ENCODE data around the gene C3.
"Not testable (repeated sequence)": the region's sequence is repeated elsewhere in the genome, so short reads cannot be mapped to it uniquely, and the experiment has no call there.

C3 gene

DNA sequence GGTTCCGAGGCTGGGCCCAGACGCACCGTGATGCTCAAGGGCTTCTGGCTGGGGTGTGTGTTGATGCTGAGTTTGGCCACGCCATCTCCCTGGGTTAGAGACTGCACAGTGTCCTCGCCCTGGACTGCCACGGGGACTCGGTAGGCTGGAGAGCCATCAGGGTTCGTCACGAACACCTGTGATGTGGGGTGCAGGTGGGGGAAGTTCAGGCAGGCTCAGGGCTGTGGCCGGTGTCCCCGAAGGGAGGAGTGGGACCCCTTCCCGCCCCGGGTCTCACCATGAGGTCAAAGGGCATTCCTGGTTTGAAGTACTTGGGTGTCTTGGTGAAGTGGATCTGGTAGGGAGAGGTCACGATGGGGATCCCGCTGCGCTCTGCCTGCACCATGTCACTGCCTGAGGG is 8.2 kb downstream of the C3 start:
- DNase-seq, result no peak

DNA sequence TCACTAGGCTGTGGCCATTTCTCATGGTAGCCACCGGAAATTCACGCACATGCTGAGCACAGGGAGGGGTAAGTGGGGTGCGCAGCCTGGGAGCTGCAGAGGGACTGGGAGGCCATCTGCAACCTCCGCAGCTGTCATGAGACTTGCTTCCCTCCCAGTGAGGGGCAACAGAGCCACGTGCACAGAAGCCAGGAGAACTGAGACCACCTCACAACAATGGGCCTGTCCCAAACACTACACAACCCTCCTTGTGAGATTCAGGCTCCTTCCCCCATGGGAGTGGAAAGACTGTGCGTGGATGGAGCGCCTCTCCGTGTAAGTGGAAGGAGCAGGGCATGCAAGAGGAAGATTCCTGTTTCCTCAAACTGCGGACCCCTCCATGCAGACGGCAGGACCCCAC is 8.8 kb downstream of the C3 start:
- no peak for DNase-seq

DNA sequence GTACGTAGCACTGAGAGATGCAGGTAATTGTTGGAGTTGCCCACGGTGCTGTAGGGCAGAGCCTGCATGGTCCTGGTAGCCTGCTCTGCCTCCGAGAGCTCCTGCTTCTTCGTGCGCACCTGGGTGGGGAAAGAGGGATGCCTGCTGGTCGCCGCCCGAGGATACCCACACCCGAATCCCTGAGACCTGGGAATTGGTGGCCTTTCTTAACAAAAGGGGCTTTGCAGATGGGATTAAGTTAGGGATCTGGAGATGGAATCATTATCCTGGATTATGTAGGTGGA is 9.4 kb downstream of the C3 start:
- DNase-seq, result no peak

DNA sequence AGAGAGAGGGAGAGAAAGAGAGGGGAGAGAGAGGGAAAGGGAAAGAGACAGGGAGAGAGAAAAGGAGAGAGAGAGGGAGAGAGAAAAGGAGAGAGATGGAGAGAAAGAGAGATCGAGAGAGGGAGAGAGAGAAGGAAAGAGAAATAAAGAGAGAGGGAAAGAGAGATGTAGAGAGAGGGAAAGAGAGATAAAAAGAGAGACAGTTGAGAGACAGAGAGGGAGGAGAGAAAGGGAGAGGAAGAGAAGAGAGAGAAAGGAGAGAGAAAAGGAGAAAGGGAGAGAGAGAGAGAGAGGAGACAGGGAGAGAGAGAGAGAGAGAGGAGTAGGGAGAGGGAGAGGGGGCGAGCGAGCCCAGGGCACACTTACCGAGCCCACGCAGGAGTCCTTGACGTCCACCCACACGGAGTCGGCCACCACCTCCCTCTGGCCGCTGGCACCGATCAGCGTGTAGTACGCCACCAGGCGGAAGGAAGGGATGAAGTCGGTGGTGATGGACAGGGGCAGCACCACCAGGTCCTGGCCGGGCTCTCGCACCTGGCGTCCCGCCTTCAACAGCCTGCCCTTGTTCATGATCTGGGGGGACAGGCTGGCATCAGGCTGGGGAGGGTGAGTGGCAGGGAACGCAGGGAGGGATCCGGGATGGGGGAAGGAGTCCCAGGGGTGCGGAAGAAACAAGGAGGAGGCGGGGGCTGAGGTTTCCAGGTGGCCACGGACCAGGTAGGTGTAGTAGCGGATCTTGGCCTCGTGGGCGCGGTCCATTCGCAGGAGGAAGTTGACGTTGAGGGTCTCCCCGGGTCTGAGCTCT is 10.0 kb downstream of the C3 start:
- peak; percentile 34 for DNase-seq

DNA sequence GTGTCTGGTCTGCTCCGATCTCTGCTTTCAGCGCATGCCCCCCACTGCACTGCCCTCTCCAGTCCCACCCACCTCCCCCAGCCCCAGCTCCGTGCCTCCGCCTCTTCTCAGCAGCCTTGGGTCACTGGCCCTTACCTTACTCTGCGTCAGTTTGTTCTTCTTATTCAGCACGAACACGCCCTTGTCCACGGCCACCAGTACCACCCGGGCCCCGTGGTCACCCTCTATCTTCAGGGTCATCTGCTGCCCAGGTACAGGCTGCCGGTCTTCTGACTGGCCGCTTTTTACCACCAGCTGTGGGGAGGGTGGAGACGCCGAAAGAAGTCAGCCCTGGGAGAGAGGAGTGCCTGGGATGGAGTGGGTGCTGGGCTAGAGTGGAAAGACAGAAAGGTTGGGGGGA is 10.9 kb downstream of the C3 start:
- no peak for DNase-seq

DNA sequence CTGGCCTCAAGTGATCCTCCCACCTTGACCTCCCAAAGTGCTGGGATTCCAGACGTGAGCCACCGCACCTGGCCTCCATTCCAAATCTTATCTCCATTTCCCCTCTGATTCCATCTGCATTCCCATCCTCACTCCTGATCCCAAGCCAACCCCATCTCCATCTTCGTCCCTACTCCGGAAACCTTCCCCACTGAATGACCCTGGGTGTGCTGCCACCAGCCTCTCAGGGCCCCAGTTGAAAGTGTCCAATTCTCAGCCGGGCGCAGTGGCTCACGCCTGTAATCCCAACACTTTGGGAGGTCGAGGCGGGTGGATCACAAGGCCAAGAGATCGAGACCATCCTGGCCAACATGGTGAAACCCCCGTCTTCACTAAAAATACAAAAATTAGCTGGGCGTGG is 11.5 kb downstream of the C3 start:
- not testable (repeated sequence) for DNase-seq

DNA sequence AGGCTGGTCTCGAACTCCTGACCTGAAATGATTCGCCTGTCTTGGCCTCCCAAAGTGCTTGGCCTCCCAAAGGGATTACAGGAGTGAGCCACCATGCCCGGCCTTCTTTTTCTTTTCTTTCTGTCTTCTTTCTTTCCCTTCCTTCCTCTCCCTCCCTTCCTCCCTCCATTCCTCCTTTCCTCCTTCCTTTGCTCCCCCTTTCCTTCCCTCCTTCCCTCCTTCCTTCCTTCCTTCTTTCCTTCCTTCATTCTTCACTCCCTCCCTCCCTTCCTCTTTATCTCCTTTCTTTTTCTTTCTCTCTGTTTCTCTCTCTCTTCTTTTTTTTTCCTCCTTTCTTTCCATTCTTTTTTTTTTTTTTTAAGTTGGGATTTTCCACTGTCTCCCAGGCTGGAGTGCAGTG is 12.1 kb downstream of the C3 start:
- DNase-seq, result no peak

DNA sequence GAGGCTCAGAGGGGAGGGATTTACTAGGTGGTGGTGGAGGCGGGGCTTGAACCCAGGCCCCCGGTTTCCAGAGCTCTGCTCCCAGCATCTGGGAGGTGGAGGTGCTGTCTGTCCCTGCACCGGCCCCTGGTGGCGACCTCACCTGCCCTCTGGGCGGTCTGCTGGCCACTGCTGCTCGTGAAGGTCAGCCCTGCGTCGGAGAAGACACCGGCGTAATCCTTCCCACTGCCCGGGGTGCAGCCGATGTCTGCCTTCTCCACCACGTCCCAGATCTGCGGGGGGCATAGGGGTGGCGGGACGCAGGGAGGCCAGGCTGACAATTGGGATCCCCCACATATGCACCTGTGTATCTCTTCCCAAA is 12.8 kb downstream of the C3 start:
- no peak for DNase-seq

DNA sequence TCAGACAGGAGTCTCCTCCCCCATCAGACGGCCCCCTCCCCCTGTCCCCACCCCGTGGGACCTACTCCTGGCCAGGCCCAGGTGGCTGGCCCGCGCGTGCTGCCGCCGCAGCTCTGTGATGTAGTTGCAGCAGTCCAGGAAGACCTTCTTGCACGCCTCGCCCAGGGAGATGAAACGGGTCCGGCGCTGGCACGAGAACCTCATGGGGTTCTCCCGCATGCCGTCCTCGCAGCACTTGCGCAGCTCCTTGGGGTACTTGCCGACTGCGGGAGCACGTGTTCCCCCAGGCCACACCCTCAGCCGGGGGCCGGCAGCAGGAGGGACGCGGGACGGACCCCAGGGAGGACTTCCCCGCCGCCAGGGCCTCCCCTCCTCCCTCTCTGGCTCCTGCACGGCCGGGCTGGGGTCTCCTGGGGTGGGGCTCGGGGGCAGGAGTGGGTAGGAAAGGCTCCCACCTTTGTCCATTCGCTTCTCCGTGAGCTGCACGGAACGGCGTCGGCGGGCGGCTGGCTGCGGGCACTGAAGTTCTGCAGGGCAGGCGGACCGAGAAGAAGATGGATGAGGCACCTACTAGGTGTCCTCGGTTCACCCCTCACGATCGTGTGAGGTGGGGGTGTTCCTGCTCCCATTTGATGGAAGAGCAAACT is 13.3 kb downstream of the C3 start:
- no peak for DNase-seq

DNA sequence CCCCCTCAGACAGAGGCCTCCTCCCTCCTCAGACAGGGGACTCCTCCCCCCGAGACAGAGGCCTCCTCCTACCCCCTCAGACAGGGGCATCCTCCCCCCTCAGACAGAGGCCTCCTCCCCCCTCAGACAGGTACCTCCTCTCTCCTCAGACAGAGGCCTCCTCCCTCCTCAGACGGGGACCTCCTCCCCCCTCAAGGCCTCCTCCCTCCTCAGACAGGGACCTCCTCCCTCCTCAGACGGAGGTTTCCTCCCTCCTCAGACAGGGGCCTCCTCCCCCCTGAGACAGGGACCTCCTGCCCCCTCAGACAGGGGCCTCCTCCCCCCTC is 13.9 kb downstream of the C3 start:
- DNase-seq, result no peak

DNA sequence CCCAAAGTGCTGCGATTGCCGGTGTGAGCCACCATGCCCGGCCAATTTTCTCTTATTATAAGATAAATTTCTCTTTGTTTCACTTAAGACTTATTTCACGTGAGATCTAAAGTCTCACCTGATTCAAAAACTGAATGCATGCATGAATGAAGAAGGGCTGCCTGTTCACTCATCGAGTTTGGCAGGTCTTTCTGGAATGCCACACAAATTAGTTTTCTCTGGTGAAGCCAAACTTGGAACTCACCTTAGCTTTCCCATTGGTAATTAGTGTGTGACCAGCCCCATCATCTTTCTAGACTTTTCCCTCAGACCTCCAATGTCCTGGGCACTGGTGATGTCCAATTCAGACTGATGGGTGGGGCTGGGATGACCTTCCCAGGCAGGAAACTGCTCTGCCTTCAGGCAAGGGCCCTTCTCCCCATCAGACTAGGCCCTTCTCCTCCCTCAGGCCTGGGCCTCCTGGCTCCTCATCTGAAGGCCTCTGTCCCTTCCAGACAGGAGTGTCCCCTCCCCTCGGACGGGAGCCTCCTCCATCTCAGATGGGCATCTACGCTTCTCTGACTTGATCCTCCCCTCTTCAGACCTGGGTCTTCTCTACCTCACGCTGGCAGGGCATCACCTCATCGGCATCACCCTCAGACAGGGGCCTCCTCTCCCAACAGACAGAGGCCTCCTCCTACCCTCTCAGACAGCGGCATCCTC is 14.4 kb downstream of the C3 start:
- DNase-seq, result no peak

DNA sequence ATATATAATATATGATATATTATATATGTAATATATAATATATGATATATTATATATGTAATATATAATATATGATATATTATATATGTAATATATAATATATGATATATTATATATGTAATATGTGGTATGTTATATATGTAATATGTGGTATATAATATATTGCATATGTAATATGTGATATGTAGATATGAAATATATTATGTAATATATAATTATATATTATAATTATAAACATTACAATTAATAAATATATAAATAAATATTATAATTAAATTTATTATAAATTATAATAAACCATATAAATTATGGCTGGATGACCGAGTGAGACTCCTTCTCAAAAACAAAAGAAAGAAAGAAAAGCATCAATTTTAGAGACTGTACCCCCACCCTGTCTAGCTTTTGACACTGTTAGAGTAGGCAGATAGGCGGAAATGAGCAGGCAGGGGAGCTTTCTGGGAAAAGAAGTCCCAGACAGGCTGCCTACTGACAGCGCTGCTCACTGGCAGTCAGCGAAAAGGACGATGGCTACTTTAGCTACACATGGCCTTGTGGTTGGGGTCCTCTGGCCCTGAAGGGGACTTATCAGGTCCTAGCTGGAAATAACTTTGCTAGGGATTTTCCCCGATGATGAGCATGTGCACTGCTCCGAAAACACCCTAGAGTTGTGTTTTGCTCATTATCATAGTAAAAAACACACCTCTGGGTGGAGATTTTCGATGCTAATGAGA is 19.7 kb downstream of the C3 start:
- no peak for DNase-seq

DNA sequence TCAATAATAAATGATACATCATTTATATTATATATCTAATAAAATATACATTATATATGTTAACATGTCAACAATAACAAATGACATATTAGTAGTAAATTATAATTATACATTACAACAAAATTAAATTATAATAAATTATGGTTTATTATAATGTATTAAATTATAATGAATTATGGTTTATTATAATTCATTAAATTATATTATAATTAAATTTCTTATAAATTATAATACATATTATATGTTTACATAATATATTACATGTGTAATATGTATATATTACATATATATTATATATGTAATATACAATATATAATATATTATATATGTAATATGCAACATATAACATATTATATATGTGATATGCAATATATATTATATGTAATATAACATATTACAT is 20.5 kb downstream of the C3 start:
- no peak for DNase-seq

DNA sequence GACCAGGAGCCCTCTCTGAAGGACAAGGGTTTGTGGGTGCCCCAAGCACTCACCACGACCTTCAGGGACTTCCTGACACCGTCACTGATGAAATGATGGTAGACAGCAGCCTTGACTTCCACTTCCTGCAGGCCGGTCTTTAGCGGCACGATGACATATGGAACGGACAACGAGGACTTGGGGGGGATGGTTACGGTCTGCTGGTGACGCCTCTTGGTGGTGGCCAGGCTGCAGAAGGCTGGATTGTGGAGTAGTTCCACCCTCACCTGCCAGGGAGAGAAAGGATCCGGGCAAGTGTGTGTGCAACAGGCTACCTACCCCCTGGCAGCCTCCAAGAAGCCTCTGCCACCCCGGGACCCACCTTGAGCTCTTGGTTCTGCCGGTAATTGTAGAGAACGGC is 23.2 kb downstream of the C3 start:
- no peak for DNase-seq

DNA sequence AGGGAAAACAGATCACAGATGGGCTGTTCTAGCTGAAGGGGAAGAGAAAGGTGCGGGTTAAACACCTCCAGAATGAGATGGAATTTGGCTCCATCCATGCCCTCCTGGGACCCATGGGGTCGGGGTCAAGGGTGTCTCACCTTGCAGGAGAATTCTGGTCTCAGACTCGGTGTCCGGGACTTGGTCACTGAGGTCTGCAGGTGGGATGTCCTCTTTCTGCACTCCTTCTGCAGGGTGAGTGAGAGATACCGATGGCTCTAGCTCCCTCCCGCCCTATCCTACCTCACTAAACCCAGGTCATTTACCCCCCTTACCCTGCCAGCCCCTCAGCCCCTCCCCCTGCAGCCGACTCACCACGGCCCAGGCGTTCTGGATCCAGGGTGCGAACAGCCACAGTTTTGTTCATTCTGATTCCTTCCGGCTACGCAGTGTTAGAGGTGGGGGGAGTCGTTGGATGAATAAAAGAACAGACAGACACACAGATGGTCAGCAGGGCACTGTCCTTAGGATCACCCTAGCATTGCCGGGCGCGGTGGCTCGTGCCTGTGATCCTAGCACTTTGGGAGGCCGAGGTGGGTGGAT is 24.1 kb downstream of the C3 start:
- DNase-seq, result no peak

DNA sequence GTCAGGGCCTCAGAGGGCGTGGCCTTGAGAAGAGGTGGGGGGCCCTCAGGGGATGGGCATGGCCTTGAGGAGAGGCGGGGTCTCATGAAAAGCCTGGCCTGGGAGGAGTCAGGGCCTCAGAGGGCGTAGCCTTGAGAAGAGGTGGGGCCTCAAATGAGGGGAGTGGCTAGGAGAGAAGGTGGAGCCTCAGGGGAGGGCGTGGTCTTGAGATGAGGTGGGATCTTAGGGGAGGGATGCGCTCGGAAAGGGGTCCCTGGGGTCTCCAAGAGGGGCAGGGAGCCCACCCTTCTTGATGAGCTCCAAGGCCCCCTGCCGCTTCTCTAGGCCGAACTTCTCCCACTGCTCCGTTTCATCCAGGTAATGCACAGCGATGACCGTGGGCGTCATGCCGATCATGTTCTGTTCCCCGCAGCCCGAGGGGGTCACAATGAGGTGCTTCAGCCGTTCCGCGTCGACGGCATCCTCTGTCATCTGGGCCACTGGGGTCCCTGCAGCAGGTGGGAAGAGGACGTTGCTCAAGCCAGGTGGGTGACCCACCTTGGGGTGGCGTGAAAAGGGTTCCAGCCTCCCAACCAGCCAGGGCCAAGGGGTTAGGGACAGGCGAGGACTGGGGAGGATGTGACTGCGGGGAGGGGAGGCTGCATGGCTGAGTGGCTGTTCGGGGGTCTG is 26.2 kb downstream of the C3 start:
- no peak for DNase-seq

DNA sequence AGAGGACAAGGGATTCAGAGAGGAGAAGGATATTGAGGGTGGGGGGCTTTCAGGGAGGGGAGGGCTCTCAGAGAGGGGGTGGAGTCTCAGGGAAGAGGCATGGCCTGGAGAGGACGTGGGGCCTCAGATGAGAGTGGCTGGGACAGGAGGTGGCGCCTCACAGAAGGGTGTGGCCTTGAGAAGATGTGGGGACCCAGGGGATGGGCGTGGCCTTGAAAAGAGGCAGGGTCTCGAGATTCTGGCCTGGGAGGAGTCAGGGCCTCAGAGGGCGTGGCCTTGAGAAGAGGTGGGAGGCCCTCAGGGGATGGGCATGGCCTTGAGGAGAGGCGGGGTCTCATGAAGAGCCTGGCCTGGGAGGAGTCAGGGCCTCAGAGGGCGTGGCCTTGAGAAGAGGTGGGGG is 26.8 kb downstream of the C3 start:
- DNase-seq, result no peak

DNA sequence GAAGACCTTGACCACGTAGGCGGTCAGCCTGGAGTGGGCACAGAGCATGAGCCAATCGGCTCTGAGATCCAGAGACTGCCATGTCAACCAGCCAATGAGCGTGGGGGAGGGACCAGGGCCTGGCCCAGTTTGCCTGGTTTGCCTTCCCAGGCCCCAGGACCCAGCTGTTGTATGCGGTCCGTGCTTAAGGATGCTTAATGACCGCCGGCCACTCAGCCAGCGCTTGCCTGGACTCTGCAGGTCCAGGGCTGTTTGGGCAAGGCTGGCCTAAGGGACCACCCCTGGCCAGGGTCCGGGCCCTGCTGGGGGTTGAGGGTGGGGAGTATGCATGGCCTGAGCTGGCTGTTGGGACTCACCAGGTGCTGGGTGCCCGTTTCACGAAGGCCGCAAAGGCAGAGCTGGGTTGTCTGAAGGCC is 27.4 kb downstream of the C3 start:
- DNase-seq, result no peak

DNA sequence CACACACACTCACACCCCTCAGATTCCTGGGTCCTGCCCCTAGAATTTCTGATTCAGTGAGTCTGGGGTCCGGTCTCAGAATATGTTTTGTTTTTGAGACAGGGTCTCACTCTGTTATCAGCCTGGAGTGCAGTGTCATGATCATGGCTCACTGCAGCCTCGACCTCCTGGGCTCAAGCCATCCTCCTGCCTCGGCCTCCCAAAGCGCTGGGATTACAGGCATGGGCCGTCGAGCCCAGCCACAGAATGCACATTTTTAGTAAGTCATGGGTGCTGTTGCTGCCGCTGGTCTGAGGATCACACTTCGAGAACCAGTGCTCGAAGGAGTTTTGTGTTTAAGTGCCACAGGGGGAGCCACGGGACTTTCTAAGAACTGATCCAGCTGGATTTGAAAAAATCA is 28.4 kb downstream of the C3 start:
- no peak for DNase-seq

DNA sequence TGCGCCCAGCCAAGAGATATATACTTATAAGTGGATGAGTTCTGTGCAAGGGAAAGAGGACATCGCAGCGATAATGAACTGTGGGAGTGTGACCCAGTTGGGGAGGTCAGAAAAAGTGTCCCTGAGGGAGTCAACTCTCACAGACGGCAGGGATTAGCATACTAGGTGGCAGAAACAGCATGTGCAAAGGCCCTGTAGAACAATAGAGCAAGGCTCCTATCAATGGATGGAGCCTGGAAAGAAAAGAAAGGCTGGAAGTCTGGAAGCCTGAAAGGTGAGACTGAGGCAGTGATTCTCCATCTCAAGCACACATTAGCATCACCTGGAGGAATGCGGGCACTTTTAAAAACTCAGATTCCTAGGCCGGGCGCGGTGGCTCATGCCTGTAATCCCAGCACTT is 29.1 kb downstream of the C3 start:
- no peak for DNase-seq

DNA sequence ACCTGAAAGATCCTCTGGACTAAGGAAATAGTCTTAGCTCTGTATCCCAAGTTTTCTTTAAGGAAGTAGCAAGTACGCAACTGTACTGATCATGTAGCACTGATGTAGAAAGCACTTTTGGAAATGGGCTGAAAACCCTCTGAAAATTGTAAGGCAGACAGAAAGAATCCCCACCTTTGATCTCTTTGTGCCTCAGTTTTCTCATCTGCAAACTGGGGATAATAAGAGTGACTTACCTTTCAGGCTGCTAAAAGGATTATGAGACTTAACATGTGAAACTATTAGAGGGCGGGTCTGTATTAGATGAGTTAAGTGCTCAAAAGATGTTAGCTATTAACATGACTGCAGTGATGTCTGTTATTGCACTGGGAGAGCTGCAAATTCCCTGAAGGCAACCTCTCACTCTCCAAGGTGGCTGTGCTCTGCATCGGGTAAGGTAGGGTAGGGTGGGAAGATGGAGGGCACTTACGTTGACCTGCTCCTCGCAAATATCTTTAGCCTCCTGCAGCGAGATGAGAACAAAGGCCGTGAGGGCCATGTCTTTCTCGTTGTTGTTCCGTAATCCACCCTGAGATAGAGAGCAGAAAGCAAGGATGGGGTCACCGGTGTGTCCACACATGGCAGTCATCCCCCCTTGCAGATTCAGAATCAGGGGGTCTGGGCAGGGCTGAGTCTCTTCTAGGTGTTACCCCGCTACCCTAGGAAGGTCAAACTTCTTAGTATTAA is 30.1 kb downstream of the C3 start:
- DNase-seq, result no peak

DNA sequence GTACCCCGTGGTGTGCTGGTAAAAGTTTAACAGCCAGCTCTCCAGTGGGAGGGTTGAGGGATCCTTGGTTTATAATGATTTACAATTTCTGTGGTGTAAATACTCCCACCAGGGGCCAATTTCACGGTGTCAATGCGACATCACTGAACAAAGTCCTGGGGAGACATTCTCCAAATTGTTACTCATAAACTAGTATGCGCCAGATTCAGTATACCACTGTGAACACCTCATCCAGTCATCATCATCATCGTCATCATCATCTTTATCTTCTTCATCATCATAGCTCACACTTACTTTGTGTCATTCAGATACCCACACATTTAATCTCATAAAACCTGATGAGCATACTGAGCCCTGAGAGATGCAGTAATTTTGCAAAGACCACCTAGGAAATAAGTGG is 33.3 kb downstream of the C3 start:
- DNase-seq, result no peak

DNA sequence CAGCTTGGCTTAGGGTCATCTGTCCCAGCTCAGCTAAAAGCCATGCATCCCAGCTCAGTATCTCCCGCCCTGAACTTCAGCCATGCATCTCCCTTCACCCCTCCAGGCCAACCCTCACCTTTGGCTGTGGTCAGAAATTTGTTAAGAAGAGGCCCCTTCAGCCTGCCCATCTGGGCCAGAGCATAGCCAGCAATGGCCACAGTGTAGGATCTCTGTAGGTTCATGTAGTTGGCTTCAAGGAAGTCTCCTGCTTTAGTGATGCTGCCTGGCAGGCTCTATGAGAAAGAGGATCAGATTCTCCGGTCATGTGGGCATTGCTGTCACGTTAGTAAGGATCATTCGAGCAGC is 33.8 kb downstream of the C3 start:
- no peak for DNase-seq
